GM19193 (cell line): ENCODE measurements around the gene GEMIN8.

Experiments used
- POLR2A ChIP-seq: IDR thresholded peaks from 4 replicates; pipeline ENCODE4 v1.6.1; 2011; ENCODE audit not compliant: insufficient read depth, insufficient read length; ENCODE audit errors: extremely low read depth

The GEMIN8 gene

DNA sequence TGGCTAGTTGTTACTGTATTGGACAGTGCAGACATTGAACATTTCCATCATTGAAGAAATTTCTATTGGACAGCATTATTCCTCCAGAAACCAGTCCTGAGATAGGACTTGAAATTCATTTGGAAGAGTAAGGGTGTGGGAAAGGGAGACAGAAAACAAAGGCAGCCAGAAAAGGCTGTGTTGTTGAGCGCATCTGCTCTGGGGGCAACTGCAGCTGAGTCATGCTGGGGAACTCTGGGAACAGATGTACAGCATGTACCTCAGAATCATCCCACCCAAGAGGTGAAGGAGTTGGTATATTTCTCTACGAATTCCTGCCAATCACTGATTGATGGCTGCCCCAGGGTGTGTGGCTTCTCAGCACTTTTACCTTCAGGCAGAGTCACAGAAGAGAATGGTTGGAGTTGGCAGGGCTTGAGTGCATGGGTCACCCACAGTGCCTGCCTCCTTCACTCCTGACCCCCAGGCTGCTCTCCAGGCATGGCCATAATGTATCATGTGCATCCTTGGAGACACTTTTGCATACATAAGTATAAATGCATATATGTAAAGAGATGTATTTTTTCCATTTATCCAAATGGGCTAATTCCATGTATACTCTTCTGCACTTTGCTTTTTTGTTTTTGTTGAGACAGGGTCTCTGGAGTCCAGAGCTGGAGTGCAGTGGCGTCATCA is 39.4 kb downstream of the GEMIN8 start:
- no peak for TF ChIP-seq POLR2A

DNA sequence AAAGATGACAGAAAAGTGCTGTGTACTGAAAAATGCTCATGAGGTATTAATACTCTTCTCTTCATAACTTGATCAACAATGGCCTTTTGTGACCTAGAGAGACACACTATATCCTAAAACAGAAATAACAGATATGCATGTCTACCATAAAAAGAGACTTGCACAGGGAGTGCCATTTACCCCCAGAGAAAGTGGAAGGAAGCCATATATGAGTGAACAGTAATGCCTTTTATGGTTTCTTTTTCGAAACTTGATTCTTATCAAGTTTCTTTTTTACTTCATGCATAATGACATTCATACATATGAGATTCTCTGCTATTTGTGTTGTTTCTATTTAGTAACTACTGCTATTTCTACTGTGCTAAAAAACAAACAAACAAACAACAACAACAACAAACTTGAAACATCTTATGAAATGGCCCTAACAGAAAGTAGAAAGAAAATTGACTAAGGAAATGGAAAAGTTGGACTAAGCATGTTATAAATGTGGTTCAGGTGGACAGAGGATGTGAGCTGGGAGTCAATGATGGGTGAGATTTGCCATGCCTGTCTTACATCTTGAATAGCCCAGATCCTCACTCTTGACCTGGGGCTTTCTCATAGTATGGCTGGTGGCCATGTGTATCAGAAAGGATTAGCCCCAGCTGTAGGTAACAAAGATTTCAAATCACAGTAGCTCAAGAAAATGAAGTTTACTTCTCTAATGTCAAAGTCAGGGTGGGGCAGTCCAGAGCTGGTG is 43.8 kb downstream of the GEMIN8 start:
- no peak for TF ChIP-seq POLR2A

DNA sequence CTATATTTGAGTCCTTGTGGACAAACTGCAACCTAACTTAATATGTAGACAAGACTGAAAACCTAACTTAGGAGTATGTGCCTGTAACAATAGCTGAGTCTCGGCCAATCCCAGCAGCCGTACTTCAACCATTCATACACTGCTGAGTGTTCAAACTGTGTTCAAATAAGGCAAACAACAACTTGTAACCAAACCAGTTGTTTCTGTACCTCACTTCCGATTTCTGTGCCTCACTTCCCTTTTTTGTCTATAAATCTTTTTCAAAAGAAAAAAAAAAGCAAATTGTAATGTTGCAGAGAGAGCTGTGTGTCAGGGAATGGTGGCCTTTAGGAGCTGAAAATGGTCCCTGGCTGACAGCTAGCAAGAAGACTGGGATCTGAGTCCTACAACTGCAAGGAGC is 46.0 kb downstream of the GEMIN8 start:
- no peak for TF ChIP-seq POLR2A

DNA sequence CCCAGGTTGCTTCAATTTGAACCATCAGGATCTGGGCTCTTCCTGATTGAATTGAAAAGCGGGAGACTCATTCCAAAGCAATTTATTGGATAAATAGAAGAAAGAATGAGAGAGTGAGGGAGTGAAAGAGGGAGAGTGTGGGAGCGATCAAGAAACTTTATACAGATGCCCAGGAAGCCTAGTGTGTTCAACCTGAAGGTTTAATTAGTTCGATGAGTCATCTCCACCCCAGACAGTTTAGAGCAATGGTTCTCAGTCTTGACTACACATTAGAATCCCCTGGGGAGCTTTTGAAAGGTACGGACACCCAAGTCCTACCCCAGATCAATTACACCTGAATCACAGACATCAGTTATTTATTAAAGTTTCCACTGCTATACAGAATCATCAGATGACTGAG is 61.5 kb downstream of the GEMIN8 start:
- TF ChIP-seq POLR2A = no peak

DNA sequence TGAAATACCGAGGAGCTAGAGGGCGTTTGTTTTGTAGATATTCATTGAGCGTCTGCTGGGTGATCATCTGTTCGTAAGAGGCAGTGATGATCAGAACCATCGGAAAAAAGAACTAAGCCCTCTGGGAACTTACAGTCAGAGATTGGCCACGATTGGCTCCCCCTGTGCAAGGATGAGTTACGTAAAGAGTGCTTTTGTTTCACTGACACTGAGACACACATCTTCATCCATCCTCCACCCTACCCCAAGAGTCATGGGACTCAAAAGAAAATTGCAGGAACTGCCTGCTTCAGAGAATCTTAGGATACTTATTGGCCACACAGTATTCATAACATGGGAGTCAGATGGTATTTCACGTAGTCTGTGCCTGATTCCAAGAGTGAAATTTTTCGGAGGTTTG is 62.1 kb downstream of the GEMIN8 start:
- TF ChIP-seq POLR2A = no peak

DNA sequence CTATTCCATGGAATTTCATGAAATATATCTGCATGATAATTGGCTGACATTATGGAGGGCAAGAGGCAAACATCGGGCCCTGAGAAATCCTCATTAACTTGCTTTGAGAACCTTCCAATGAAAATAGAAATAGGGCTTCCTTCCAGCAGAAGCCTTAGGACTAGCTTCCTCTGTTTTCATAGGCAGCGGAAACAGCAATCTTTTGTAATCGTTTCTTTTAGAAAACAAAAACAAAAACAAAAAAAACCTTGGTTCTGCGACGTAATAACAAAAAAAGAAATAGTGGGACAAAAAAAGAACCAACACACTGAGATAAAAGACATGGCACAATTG is 62.9 kb downstream of the GEMIN8 start:
- TF ChIP-seq POLR2A = no peak

DNA sequence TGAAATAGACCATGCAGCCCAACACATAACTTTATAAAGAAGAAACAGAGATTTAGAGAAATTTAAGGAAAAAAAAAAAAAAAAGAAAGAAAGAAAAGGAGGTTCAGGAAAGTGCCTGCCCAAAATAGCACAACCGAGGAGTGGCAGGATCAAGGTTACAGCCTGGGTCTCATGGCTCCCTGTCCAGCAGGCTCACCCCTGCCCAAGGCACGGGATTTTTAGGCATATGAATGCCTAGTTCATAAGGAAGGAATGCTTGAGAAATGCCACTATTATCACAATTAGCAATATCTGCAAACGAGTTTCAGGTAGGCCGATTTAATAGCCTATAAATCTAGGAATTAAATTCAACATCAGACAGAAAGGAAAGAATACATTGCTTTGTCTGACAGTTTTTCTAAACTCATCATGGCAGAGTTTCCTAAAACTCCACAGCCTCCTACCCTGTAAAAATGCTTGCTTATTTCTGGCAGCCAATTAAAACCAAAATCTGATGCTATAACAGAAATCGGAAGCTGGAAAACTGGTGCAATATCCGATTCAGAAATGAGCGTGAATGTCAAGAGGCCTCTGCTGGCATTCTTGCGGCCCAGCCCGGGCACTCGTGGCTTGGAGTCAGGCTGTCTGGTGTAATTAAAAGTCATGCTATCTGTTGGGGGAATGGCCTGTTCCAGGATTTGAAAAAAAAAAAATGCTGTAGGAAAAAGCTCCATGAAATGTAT is 63.5 kb downstream of the GEMIN8 start:
- TF ChIP-seq POLR2A = no peak

DNA sequence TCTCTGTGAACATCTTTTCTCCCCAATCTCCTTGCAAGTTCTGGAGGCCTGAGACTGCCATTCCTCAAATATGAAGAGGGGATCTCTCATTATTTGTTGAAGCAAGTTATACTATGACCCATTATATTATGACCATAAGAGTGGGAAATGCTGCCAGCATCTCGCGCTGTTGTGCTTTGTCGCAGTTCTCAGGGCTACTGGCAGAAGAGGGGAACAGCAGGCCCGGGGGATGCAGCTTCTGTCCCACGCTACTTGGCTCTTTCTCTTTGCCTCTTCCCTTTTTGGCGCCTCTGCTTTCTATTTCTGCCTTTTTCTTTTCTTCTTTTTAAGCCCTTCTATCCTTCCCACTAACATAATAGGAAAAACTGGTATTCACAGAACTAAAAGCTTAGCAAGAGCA is 64.2 kb downstream of the GEMIN8 start:
- no peak for TF ChIP-seq POLR2A

DNA sequence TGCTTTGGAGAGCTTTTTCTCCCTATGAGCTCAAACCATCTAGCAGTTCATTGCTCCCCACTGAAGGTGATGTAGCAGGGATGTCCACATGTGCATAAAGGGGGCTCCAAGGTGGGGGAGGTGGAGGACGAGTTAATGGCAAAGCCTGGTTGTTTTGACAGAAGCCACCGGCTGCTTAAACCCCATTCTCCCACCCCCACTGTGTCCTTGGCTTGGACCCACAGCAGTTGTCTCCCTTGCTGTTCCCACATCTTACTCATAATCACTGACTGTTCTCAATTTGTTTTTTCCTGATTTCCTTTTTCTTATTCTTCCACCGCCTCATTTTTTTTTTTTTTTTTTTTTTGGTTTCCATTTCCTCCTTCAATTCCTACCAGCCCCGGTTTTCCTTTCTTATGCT is 72.7 kb downstream of the GEMIN8 start:
- TF ChIP-seq POLR2A = no peak
